Stomach smooth muscle (tissue), 2 donors: ENCODE data around the gene RBM6.
"Not testable (repeated sequence)": the region's sequence is repeated elsewhere in the genome, so short reads cannot be mapped to it uniquely, and the experiment has no call there.

ENCODE experiments used
- H3K27ac ChIP-seq: one replicate; pipeline ENCODE4 v1.7.0; 2013; ENCODE audit warnings: mild to moderate bottlenecking, low read length, inconsistent platforms
- H3K27me3 ChIP-seq, 2 donors: one replicate each; pipeline ENCODE4 v1.7.0; 2013; ENCODE audit warnings: low read length in 2 of 2; ENCODE audit not compliant: insufficient read depth in 2 of 2, control insufficient read depth in 1 of 2
- H3K36me3 ChIP-seq, 2 donors: one replicate each; pipeline ENCODE4 v1.7.0; 2013; ENCODE audit warnings: low read length in 2 of 2; ENCODE audit not compliant: control insufficient read depth in 2 of 2, insufficient read depth in 2 of 2
- H3K4me1 ChIP-seq: one replicate; pipeline ENCODE4 v1.7.0; 2013; ENCODE audit warnings: low read length; ENCODE audit not compliant: control insufficient read depth, insufficient read depth
- H3K4me3 ChIP-seq, 2 donors: one replicate each; pipeline ENCODE4 v1.7.0; 2013; ENCODE audit warnings: low read length in 2 of 2
- H3K9ac ChIP-seq, 2 donors: one replicate each; pipeline ENCODE4 v1.7.0; 2013; ENCODE audit warnings: low read length in 2 of 2, mild to moderate bottlenecking in 1 of 2
- H3K9me3 ChIP-seq, 2 donors: one replicate each; pipeline ENCODE4 v1.7.0; 2013; ENCODE audit warnings: low read length in 2 of 2; ENCODE audit not compliant: control insufficient read depth in 2 of 2
- donor health status: healthy.
- donor health status: Pancreatic carcinoma.

RBM6 gene

GRCh38 chr3:49917806-49918590 is 22.0 kb upstream of the RBM6 start:
- not testable (repeated sequence) for H3K9ac ChIP-seq, H3K27me3 ChIP-seq, H3K4me1 ChIP-seq, H3K36me3 ChIP-seq, H3K9me3 ChIP-seq, H3K4me3 ChIP-seq, H3K27ac ChIP-seq

GRCh38 chr3:49924683-49925082 is 15.3 kb upstream of the RBM6 start:
- H3K27ac ChIP-seq: no peak overlapping the region
- H3K4me3 ChIP-seq: no peak overlapping the region
- no peaks in the 10 kb centered on the region for H3K36me3 ChIP-seq
- H3K27me3 ChIP-seq: no peaks in the 10 kb centered on the region
- peaks cover 8% of the 10 kb centered on the region for H3K4me1 ChIP-seq
- no peaks in the 10 kb centered on the region for H3K9me3 ChIP-seq
- H3K9ac ChIP-seq: no peak overlapping the region

- Histone ChIP-seq H3K4me3 (no peak overlapping the region), H3K9me3 (no peaks in the 10 kb centered on the region), H3K27ac (no peak overlapping the region), H3K27me3 (no peaks in the 10 kb centered on the region), H3K9ac (no peak overlapping the region), H3K36me3 (no peaks in the 10 kb centered on the region), H3K4me1 (peaks cover 16% of the 10 kb centered on the region)
Observed at GRCh38 chr3:49925485-49925884, 14.5 kb upstream of the RBM6 start.

- Histone ChIP-seq H3K4me3 (no peak overlapping the region), H3K27ac (no peak overlapping the region), H3K9me3 (no peaks in the 10 kb centered on the region), H3K36me3 (no peaks in the 10 kb centered on the region), H3K27me3 (no peaks in the 10 kb centered on the region), H3K4me1 (peaks cover 16% of the 10 kb centered on the region), H3K9ac (no peak overlapping the region)
Observed at GRCh38 chr3:49926117-49926728, 13.7 kb upstream of the RBM6 start.

GRCh38 chr3:49927798-49928197 is 12.2 kb upstream of the RBM6 start:
- no peaks in the 10 kb centered on the region for H3K9me3 ChIP-seq
- H3K36me3 ChIP-seq: no peaks in the 10 kb centered on the region

GRCh38 chr3:49928481-49929017 is 11.4 kb upstream of the RBM6 start:
- no peaks in the 10 kb centered on the region for H3K27me3 ChIP-seq
- H3K9me3 ChIP-seq: no peaks in the 10 kb centered on the region
- H3K4me1 ChIP-seq: peaks cover 16% of the 10 kb centered on the region
- H3K36me3 ChIP-seq: no peaks in the 10 kb centered on the region
- H3K9ac ChIP-seq: peak overlapping the region; percentile 29 to 47
- no peak overlapping the region for H3K27ac ChIP-seq
- peak overlapping the region in 1 of 2 donors; percentile 49 for H3K4me3 ChIP-seq

More at GRCh38 chr3:49927798-49928197, 12.2 kb upstream of the RBM6 start:
- H3K27ac ChIP-seq: no peak overlapping the region
- no peak overlapping the region for H3K9ac ChIP-seq
- no peaks in the 10 kb centered on the region for H3K27me3 ChIP-seq
- peaks cover 16% of the 10 kb centered on the region for H3K4me1 ChIP-seq
- no peak overlapping the region for H3K4me3 ChIP-seq

- H3K36me3 ChIP-seq: no peaks in the 10 kb centered on the region
- H3K27ac ChIP-seq: peak within 1 kb of the TSS; percentile 91
- H3K9me3 ChIP-seq: no peaks in the 10 kb centered on the region
- H3K9ac ChIP-seq: peak within 1 kb of the TSS; percentile 88 to 92
- no peaks in the 10 kb centered on the region for H3K27me3 ChIP-seq
- peaks cover 16% of the 10 kb centered on the region for H3K4me1 ChIP-seq
- peak within 1 kb of the TSS; percentile 90 to 94 for H3K4me3 ChIP-seq
Observed at GRCh38 chr3:49929291-49930167, 10.4 kb upstream of the RBM6 start, which contains the start of gene MON1A. TSS of gene MON1A (minus strand) at chr3:49929811. CDS start at chr3:49913346, 16,465 bp downstream.

GRCh38 chr3:49930168-49930690 is 9.7 kb upstream of the RBM6 start:
- H3K27me3 ChIP-seq: no peaks in the 10 kb centered on the region
- peak overlapping the region; percentile 90 to 94 for H3K4me3 ChIP-seq
- H3K4me1 ChIP-seq: peaks cover 16% of the 10 kb centered on the region
- H3K27ac ChIP-seq: peak overlapping the region; percentile 91
- H3K9me3 ChIP-seq: no peaks in the 10 kb centered on the region
- peak overlapping the region; percentile 88 to 92 for H3K9ac ChIP-seq
- H3K36me3 ChIP-seq: no peaks in the 10 kb centered on the region

- Histone ChIP-seq H3K27ac (no peak overlapping the region), H3K4me1 (peaks cover 16% of the 10 kb centered on the region), H3K36me3 (no peaks in the 10 kb centered on the region), H3K9ac (peak overlapping the region in 1 of 2 donors; percentile 88), H3K27me3 (no peaks in the 10 kb centered on the region), H3K9me3 (no peaks in the 10 kb centered on the region), H3K4me3 (no peak overlapping the region)
Observed at GRCh38 chr3:49930922-49931321, 9.0 kb upstream of the RBM6 start.

GRCh38 chr3:49932281-49932680 is 7.7 kb upstream of the RBM6 start:
- H3K9ac ChIP-seq, H3K9me3 ChIP-seq, H3K36me3 ChIP-seq: not testable (repeated sequence)

More at GRCh38 chr3:49932281-49932680, 7.7 kb upstream of the RBM6 start:
- H3K27me3 ChIP-seq, H3K27ac ChIP-seq, H3K4me3 ChIP-seq: not testable (repeated sequence)
- H3K4me1 ChIP-seq: peaks cover 16% of the 10 kb centered on the region
